Esophagus mucosa (tissue), 1 donor: ENCODE data around the gene DCTD. TPM values are rescaled to one million over a fixed set of nuclear protein-coding genes. Genes with fewer than 3 reads are reported as not detected.
A peak's percentile ranks its signal among the peaks of the same experiment; 100 is the strongest.

Experiments used
- ATAC-seq: fragments of 200-7000 bp; cut with Tn5 transposase; one replicate; pipeline ENCODE4 v1.9.1; 2020
- total RNA-seq: library from RNA; stranded (reverse); gene quantifications from one replicate; pipeline ENCODE4 v1.2.4, GENCODE V29; 2023
- donor health status: DM: yes; HTN: yes; CAD: no.

Gene DCTD
- total RNA-seq, 1 donor from 2014 or later: 72.1 TPM

DNA sequence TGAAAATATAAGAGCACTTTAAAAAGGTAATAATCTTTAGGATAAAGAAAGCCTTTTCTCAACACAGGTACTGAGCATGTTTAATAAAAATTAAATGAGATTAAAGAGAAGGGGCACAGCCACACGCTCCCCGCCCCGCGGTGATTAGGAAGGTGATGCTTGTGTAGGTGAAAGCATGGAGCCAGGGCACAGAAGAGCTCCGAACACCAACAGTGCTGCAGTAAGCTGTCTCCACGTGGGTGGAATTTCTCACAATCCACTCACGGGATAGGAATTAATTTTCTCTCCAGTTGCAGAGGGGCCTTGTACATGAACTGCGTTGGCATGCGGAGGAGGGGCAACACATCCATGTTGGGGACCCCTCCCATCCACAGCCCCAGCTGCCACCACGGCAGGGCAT lies 27.0 kb downstream of the DCTD start:
- ATAC-seq: no peak

DNA sequence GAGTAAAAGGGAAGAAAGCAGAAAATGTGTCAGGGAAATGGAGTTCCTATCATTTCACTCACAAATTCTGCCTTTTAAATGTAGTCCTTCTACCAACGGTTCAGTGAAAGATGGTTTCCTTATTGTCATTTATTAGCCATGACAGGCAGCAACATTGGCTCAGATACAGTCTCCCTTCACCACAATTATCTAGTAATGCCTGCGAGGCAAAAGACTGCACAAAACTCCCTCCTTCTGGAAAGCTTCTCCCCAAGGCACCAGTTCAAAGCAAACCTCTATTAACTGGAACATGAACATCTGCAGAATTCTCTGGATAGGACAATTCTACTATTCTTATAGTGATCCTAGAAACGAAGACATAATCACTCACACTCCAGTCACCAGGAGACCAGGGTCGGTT lies 28.3 kb downstream of the DCTD start:
- no peak for ATAC-seq

DNA sequence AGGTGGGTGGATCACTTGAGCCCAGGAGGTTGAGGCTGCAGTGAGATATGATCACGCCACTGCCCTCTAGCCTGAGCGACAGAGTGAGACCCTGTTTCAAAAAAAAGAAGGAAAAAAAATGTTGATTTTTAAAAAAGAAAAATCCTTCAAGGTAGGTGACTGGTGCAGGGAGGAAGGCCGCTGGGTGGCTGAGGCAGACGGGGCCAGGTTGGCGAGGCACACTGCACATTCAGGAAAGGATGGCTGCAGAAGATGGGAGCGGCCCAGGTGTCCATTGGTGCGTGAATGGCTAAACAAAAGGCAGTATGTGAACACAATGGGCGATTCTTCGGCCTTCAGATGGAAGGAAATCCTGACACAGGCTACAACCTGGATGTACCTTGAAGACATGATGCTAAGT lies 30.4 kb downstream of the DCTD start:
- no peak for ATAC-seq

GRCh38 chr4:182886205-182886604 lies 31.0 kb downstream of the DCTD start:
- no peak for ATAC-seq

DNA sequence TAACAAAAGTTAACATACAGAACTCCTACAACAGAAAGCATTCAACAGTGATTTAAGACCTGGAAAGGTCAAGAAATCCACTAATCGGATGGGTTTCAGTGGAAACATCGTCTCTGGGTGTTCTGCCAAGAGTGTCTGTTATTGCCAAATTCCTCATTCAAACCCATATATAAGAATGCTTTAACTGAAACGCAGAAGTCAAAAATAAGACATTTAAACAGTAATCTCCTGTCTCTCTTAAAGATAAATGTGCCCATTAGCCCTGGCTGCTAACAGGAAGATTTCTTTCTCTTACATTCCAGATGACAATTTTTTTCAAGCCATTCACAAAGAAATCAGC lies 31.5 kb downstream of the DCTD start:
- ATAC-seq: no peak

GRCh38 chr4:182885022-182885737 lies 32.0 kb downstream of the DCTD start:
- no peak for ATAC-seq

- ATAC-seq: no peak
Measured at GRCh38 chr4:182884040-182884439, 33.1 kb downstream of the DCTD start.

DNA sequence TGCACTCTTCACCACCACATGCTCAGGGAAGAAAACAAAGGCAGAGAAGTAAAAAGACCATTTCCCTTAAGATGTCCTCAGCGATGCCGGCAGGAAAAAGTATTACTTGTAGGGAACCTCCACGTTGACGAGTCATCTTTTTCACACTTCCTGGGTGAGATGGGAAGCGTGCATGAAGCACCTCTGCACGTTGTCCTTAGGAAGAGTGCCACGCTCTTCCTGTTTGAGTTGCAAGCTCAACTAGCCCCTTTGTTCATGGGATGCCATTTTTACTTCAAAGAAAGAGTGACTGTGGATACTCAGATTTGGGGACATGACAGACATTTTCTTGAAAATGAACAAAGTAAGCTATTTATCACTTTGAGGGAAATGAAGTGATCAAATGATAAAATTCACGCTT lies 33.8 kb downstream of the DCTD start:
- ATAC-seq: no peak

GRCh38 chr4:182881914-182882313 lies 35.3 kb downstream of the DCTD start:
- ATAC-seq: no peak

- peak; percentile 68 for ATAC-seq
Measured at GRCh38 chr4:182880387-182881356, 36.5 kb downstream of the DCTD start.

DNA sequence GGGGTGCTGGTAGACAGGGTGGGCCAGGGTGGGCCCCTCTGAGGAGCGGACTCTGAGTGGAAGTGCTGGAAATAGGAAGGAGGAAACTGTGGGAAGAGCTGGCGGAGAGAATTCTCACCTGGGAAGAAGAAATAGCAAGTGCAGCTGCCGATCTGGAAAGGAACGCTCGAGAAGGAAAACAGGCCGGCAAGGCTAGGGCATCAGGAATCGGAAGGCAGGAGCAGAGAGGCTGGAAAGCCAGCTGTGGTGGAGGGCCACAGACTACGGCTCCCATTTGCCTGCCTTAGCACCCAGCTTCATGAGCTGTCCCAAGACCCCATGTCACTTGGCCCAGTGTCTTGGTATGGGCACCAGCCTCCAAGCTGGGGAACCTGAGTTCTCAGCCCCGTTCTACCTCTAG lies 37.3 kb downstream of the DCTD start:
- no peak for ATAC-seq

DNA sequence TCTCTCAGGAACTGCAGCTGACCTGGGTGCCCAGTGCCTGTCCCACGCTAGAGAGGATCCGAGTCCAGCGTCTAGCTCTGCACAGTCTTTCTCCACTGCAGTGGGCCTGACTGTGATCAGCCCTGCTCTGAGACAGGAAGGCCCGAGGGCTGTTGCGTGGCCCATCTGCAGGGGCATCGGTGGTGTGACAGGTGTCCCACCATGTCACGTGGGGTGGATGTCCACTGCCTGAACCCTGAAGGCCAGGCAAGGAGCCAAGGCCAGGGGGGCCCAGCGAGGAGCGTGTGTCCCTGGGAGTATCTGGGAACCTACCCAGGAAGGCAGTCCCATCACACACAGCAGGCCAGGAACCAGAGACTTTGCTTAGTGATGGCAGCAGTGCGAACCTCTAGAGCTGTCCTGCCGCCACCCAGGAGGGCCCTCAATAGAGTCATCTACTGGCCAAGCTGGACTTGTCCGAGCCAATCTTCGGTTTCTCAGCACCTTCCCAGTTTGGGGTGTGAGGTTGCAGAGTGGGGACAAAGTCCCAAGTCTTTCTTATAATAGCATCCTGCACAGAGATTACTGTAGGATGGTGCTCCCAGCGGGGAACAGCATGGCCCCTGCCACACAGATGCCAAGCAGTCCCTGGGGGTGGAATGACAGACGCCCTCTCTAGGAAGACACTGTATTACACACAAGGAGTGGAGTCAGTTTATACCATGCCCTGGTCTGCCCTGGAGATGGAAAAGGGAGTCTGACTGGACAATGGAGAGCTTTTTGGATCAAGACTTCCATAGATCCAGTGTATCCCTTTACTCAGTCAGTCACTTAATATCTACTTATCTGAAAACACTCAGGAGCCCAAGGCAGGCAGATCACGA lies 38.3 kb downstream of the DCTD start:
- peak; percentile 20 for ATAC-seq

DNA sequence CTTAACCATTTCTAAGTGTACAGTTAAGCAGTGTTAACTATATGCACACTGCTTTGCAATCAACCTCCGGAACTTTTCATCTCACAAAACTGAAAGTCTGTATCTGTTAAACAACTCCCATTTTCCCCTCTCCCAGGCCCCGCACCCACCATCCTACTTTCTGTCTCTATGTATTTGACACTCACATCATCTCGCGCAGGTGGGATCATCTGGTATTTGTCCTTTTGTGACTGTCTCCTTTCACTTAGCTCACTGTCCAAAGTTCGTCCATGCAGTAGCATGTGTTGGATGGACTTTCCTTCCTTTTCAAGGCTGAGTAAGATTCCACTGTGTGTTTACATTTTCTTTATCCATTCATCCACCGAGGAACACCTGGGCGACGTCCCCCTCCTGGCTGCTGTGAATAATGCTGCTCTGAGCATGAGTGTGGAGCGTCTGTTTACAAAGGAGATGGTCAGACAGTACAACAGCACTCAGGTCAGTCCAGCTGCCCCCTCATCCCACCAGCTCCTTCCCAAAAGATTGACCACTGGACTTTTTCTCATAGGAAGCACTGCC lies 39.8 kb downstream of the DCTD start:
- ATAC-seq: no peak

DNA sequence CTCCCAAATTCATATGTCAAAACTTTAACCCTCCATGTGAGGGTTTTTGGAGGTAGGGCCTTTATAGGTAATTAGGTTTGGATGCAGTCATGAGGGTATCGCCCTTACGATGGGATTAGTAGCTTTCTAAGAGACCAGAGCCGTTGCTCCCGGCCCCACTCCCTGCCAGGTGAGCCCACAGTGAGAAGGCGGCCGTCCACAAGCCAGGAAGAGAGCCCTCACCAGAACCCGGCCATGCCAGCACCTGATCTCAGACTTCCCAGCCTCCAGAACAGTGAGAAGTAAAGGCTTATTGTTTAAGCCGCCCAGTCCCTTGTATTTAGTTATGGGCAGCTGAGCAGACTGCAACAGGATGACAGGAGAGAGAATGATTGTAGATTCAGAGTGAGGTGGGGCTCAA lies 40.8 kb downstream of the DCTD start:
- ATAC-seq: no peak

DNA sequence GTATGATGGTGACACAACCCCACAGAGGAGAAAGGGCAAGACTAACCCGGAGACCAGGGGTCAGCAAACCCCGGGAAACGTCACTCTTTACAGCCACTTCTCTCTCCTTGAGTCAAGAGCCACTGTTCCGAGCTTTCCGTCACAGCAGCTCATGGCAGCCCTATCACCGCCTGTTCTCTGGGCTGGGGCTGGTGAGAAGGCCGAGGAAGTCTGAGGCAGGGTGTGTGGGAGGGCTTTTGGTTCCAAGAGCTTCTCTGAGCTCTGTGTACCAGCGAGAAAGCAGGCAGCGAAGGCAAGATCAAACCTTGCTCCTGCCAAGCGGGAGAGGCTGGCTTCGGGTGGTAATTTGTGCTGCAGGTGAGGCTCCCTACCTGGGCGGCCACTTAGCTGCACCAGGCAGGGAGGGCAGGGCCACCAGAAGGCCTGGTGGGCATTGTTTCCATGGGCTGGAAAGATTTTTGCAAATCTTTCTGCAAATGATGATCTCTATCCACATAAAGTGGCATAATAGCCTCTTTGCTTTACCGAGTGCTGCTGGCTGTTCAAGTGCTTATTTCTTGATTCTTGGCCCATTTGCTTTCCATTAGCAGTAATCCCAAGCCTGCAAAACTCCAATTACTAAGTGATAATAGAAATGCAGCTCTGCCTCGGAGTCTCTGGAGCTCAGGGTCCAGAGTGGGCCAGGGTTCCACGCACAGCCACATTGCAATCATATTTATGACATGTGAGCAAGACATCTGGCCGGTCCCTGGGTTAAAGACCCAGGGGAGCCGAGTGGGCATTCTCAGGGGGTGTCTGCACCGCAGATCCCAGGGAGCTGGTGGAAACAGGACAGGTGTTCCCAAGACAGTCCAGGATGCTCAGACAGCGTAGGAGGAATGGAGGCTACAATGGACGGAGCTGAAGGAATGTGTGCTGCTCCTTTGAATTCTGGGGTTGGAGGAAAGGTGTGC lies 41.5 kb downstream of the DCTD start:
- no peak for ATAC-seq

- ATAC-seq: no peak
Measured at GRCh38 chr4:182874797-182875345, 42.3 kb downstream of the DCTD start.

DNA sequence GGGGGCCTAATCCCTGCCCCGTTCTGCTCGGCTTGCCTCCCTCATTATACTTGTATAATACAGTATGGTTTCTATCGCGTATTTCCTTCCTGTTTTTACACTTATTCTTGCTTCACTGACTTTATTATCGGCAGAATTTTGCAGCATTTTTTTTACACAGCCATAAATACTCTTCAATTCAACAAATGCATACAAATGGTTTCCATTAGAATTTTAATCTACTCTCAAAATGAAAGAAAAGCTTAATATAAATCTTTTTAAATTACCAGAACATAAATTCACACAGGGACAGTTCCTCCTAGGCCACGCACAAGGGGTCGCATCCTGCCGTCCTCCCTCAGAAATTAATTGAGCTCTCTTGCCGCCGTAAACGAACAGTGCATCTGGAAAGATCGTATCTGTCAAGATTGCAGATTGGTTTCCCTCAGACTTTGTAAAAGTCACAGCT lies 42.9 kb downstream of the DCTD start:
- ATAC-seq: no peak

DNA sequence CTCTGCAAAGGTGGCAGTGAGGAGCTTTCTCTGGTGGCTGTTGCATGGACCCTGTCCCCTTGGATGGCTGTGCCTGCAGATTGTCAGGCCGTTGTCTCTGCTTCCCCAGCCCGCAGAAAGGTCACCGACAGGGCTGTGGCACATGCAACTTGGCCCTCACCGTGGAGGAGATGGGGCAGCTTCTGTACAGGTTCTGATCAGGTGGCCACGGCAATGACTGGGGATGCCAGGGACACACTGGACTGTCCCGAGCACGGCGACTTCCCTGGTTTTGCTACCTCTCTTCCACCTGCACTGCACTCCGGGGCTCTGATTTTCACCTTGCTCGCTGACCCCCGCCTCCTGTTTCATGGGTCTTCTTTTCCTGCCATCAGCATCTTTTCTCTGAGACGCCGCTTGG lies 43.5 kb downstream of the DCTD start:
- no peak for ATAC-seq

DNA sequence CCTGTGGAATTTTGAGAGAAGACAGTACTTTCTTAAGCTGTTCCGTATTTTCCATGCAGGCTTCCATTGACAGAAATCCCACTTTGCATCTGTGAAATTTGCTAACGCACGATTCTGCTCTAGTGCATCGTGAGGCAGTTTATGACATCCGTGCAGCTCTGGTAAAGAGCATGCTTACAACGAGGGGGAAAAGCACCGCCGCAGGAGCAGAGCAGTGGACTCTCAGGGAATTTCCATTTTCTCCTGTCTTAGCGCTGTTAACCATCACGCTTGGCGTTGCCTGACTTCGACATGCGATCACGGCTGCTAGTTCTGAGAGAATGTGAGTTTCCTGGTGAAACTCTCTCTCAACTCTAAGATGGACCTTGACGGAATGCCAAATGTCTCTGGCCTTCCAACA lies 43.9 kb downstream of the DCTD start:
- no peak for ATAC-seq

- no peak for ATAC-seq
Measured at GRCh38 chr4:182872886-182873285, 44.3 kb downstream of the DCTD start.

- ATAC-seq: no peak
Measured at GRCh38 chr4:182871616-182872015, 45.6 kb downstream of the DCTD start.
